COLO829 (cell line): ENCODE data around the gene VPREB3.

ENCODE experiments used
- DNase-seq: peaks from one replicate; pipeline ENCODE4 v3.0.0; 2012; ENCODE audit warnings: low spot score

Gene VPREB3

DNA sequence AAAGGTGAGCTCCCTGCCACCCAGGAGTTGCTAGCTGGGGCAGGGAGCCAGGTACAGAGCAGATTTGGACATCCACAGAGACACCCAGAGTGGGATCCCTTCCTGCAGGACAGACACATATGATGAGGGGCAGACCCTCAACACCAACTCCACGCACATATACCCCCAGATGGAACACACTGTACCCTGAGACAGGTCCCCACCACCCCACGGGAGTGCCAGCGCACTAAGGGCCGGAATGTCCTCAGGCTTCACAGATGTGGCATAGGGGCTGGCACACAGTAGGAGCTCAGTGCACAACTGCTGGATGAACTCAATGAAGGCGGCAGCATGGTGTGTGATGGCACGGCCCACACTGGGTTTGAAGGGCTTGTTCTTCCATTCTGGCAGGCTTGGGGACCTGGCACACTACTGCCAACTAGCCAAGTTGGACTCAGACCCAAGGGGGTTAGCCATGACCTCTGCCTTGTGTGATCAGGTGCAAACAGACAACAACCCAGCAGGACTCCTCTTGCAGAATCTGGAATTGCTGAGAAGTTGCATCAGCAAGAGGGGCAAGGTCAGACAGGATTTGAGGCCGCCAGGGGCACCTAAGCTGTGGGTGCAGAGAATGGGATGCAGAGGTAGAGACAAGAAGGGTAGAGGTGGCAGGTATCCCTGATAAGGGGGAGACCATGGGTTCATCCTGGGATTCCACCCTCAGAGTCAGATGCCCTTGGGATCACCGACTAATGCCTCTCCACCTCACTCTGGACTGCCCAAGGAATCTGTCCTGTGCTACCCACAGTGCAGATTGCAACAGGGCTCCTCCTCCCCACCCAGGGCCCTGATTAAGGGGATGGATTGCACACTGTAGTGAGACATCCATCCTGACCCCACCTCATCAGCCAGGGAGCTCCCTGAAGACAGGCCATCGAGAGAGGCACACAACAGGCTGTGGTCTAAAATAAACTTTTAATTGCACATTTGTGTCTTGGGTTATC is 11.0 kb upstream of the VPREB3 start:
- no peak for DNase-seq

- no peak for DNase-seq
These were observed 9.7 kb upstream of the VPREB3 start for GRCh38 chr22:23763954-23764353.

DNA sequence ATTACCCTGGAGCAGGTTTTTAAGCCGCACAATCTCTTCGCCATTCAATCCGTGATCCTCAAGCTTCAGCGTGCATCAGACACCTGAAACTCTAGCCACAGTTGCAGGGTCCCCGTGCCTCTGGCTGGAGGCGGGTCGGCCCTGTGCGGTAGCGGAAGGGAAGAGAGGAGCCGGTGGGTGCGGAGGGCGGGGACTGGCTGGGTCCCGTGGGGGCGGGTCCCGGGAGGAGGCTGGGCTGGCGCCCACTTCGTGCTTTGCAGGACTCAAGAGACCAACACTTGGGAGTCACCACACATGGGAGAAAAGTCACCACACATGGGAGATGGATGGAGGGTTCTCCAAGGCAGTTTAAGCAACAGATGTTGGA is 9.3 kb upstream of the VPREB3 start:
- DNase-seq, result no peak

DNA sequence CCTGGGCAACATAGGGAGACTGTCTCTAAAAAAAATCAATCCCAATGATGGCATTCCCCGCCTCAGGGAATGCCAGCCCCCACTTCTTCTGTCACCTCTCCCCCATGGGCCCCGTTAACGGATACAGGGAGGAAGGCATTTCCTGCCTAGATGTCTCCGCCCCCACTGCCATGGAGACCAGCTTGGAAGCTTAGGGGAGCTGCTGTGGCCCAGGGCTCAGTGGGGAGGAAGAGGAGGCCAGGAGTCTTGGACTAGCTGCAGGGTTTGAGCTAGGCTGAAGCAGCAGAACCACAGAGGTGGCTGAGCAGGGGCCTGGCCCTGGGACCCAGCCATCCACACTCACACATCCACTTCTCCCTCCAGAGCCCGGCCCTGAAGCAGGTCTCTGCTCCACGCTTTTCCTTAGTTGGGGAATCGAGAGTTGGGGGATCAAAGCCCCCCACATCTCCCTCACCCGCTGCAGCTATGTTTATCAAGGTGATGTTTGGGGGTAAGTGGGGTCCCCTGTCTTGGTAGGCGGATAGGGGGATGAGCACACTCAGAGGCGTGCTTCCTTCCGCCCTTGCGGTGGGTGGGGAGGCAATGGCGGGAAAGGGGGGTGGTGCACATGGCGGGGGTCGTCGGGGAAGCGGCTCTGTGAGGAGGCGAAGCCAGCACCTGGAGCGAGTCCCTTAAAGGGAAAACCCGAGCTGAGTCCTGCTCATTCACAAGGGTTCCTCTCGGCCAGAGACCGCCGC is 8.8 kb upstream of the VPREB3 start, which contains the start of gene C22orf15:
TSS of gene C22orf15 (plus strand) at position 149 of the 737 bp plus-strand sequence. CDS start at position 466, 317 bp downstream.
- DNase-seq, result no peak

DNA sequence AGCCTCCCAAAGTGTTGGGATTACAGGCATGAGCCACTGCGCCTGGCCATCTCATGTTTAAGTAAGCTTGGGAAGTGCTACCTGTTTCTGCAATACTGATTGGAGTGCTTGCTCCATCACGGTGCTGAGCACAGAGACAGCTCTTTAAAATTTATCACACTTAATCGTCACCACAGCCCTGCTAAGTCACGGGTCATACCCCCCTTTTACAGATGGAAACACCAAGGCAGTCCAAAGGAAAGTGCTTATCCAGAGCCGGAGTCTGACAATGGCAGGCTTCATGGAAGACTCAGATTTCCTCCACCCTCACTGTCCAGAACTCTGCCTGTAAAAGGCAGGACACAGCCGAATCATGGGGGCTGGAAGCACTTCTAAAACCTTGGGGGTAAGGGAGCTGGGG is 5.8 kb upstream of the VPREB3 start:
- DNase-seq, result no peak

DNA sequence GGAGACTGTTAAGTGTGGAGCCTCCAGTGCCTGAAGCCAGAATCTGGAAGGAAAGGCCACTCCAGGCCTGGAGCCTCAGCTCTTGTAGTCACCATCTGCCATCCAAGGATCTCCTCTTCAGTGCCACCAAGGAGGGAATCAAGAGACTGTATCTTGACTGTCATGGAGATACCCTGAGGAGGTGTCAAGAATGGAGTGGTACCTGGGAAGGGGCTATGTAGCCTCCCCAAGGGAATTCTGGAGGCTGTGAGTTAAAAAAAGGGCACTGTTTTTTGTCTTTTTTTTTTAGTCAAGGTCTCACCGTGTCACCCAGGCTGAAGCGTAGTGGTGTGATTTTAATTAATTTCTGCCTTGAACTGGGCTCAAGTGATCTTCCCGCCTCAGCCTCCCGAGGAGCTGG is 5.3 kb upstream of the VPREB3 start:
- DNase-seq, result no peak

- no peak for DNase-seq
These were observed 2.7 kb upstream of the VPREB3 start for GRCh38 chr22:23756891-23757290.

GRCh38 chr22:23755711-23756110 is 1.5 kb upstream of the VPREB3 start:
- DNase-seq, result no peak

DNA sequence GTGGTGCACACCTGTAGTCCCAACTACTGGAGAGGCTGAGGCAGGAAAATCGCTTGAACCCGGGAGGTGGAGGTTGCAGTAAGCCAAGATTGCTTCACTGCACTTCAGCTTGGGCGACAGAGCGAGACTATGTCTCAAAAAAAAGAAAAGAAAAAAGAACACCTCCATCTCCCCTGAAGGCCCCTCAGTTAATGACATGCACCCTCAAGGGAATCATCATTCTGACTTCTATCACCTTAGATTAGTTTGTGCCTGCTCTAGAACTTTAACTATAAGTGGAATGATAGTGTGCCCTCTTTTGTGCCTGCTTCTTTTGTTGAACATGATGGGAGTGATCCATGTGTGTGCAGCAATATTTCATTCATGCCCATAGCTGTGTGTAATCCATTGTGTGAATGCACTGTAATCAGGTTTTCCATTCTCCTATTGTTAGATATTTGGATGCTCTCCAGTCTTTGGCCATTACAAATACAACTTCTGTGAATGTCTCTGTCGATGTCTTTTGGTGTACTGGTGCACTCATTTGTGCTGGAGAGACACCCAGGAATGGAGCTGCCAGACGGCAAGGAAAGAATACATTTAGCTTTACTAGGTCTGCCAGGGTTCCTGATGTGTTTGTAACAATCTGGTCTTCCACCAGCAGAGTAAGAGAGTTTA is 883 bp upstream of the VPREB3 start:
- no peak for DNase-seq

GRCh38 chr22:23753385-23753784 is 840 bp downstream of the VPREB3 start:
- DNase-seq, result no peak

DNA sequence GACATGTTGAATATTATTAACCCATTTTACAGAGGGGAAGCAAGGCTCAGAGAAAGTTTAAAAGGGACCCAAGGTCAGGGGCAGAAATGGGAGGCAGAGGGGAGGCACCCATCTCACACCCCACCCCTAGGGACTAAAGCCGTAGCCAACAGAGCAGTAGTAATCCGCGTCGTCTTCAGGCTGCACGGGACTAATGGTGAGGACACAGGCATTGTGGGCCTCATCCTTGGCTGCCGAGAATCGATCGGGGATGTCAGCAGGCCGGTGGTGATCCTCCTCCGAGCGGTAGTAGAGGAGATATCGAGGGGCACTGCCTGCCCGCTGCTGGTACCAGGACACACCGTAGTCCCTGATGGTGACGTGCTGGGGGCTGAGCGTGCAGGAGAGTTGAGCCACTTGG is 1.5 kb downstream of the VPREB3 start:
- no peak for DNase-seq

DNA sequence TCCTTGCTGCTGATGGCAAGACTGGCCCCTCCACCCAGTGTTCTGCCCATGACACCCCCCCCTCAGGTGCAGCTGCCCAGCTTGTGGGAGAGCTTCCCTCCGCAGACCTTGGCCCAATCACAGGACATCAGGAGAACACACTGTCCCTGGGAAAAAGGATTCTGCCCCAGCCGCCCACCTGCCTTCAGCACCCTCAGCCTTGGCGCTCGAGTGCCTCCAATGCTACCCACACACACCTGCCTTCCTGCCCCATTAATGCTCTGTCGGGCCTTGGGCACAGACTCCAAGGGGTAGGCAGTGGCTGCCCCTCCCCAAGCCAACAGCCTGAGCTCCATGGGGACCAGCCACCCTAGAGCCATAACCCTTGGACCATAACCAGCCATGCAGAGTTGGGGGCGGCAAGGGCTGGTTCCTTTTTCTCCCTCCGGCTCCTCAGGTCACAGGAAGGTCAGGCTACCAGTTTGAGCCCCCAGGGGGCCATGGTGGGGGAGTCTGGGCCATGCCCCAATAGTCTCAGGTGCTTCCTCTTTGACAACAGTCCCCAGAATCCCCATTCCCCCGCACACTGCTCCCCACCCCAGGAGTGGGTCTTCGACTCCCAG is 2.0 kb downstream of the VPREB3 start:
- DNase-seq, result no peak

GRCh38 chr22:23751441-23751996 is 2.7 kb downstream of the VPREB3 start:
- DNase-seq, result peak; percentile 36

DNA sequence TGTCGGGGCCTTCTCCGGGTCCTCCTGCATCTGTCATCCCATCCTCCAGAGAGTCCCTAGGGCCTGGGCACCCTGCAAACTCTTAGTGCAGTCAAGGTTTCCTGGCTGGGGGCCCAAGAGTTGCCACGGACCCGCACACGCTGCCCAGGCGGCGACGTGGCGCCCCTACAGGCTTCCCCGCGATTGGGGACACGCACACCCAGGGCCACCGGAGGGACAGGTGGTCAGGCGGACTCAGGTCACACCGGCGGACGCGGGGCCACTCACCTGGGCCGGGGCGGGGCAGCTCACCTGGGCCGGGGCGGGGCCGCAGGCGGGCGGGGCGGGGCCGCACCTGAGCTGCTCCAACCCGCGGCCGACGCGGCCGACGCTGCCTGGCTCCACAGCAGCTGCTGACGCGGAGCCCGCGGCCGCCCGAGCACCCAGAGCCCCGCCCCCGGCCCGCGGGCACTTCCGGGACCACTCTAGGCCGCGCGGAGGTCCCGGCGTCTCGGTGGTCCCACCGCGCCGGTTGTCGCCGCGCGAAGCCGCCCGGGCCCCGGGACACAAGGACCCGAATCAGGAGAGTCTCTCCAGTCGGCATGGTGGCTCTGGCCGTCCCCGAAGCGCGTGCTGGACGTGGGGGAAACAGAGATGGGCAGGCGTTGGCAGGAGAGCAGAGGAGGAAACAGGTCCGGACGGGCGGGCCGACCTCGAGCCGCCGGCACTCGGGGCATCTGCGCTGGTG is 3.3 kb downstream of the VPREB3 start, which contains the start of gene ZNF70:
TSS of gene ZNF70 (minus strand) at position 399 of the 727 bp plus-strand sequence. CDS start 5,972 bp downstream, outside the sequence.
- peak; percentile 84 for DNase-seq

DNA sequence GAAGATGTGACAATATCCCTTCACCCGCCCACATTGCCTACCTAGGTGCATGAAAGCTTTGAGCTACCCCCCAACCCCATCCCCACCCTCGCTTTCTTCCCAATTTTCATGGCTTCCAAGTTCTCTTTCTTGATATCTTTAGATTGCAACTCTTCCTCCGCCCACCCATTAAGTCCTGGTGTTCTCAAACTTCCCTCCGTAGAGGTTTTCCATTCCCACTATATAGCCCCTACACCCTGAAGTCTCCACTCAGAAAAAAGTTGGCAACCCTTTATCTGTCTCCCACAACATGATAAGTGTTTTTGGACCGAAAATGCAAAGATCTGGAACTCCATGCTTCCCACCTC is 3.9 kb downstream of the VPREB3 start:
- DNase-seq, result no peak

GRCh38 chr22:23749841-23750301 is 4.4 kb downstream of the VPREB3 start:
- DNase-seq, result no peak

- DNase-seq, result no peak
These were observed 8.4 kb downstream of the VPREB3 start for GRCh38 chr22:23745791-23746190.

- no peak for DNase-seq
These were observed 9.7 kb downstream of the VPREB3 start for GRCh38 chr22:23744485-23744884.

DNA sequence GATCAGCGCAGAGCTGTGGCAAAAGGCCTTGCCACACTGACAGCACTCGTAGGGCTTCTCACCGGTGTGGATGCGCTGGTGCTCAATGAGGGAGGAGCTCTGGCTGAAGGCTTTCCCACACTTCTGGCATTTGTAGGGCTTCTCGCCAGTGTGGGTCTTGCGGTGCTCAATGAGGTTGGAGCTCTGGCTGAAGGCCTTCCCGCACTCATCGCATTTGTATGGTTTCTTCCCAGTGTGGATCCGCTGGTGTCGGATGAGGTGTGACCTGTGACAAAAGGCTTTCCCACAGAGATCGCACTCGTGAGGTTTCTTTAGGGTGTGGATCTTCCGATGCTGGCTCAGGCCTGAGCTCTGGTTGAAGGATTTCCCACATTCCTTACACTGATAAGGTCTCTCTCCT is 10.2 kb downstream of the VPREB3 start:
- no peak for DNase-seq

DNA sequence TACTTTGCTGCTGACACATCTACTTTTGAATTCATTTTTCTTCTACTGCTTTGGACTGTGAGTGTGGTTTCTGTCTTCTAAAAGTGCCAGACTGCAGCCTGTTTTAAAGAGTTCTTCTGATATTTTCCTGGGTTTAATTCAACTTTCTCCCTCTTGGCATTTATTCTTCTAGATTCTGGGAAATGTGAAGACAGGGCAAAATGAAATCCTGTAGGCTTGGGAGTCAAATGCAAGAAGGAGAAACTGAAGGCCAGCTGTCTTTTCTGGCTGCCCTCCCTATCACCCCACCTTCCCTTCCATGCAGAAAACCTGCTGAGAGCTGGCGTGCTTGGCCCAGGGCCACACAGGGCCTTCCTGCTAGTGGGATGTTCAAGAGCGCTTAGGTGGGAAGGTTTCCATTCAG is 10.9 kb downstream of the VPREB3 start:
- no peak for DNase-seq
